Astrocyte of the cerebellum (primary cell): Measurements from ENCODE around the gene ZCCHC24.

Source experiments
- DNase-seq: peaks from one replicate; pipeline ENCODE4 v3.0.0-alpha.2; 2011; ENCODE audit warnings: low read depth
- H3K4me3 ChIP-seq: 2 replicates; pipeline ENCODE4 v1.5.1; 2011; ENCODE audit warnings: mild to moderate bottlenecking, low read depth, low read length, moderate library complexity
- CTCF ChIP-seq: IDR thresholded peaks from 2 replicates; pipeline ENCODE4 v1.5.1; 2012; ENCODE audit warnings: low read length, low read depth, moderate library complexity, mild to moderate bottlenecking; ENCODE audit errors: missing control alignments
- in situ Hi-C: cut with HindIII; loops from 2 replicates; pipeline ENCODE4 v1.10.0; 2017; ENCODE audit warnings: low sequenced_read_pairs

Gene ZCCHC24

GRCh38 chr10:79418886-79419595, 26.4 kb downstream of the ZCCHC24 start:
- no peak overlapping the region for H3K4me3 ChIP-seq
- DNase-seq: no peak
- in situ Hi-C loops: no loop called here
- no peak for TF ChIP-seq CTCF

GRCh38 chr10:79418274-79418673, 27.1 kb downstream of the ZCCHC24 start:
- no peak overlapping the region for H3K4me3 ChIP-seq
- no peak for DNase-seq
- in situ Hi-C loops: no loop called here
- no peak for TF ChIP-seq CTCF

GRCh38 chr10:79417731-79418130, 27.7 kb downstream of the ZCCHC24 start:
- in situ Hi-C loops: no loop called here
- no peak overlapping the region for H3K4me3 ChIP-seq
- TF ChIP-seq CTCF: no peak

GRCh38 chr10:79417266-79417665, 28.2 kb downstream of the ZCCHC24 start:
- no peak for TF ChIP-seq CTCF
- in situ Hi-C loops: no loop called here
- H3K4me3 ChIP-seq: no peak overlapping the region
- DNase-seq: no peak

More at GRCh38 chr10:79417731-79418130, 27.7 kb downstream of the ZCCHC24 start:
- DNase-seq: no peak

- TF ChIP-seq CTCF: no peak
- H3K4me3 ChIP-seq: no peak overlapping the region
- in situ Hi-C loops: no loop called here
- no peak for DNase-seq
Measured at GRCh38 chr10:79416578-79417255, 28.7 kb downstream of the ZCCHC24 start.

GRCh38 chr10:79415736-79416577, 29.5 kb downstream of the ZCCHC24 start:
- H3K4me3 ChIP-seq: no peak overlapping the region
- no peak for TF ChIP-seq CTCF
- in situ Hi-C loops: no loop called here
- DNase-seq: no peak
